ENCODE results near the gene PRKCD. TPM values are rescaled to one million over a fixed set of nuclear protein-coding genes. Genes with fewer than 3 reads are reported as not detected.

The PRKCD gene
- total and polyA plus RNA-seq, 11 donors = 5.3 to 44.5 (median 11.6) TPM

DNA sequence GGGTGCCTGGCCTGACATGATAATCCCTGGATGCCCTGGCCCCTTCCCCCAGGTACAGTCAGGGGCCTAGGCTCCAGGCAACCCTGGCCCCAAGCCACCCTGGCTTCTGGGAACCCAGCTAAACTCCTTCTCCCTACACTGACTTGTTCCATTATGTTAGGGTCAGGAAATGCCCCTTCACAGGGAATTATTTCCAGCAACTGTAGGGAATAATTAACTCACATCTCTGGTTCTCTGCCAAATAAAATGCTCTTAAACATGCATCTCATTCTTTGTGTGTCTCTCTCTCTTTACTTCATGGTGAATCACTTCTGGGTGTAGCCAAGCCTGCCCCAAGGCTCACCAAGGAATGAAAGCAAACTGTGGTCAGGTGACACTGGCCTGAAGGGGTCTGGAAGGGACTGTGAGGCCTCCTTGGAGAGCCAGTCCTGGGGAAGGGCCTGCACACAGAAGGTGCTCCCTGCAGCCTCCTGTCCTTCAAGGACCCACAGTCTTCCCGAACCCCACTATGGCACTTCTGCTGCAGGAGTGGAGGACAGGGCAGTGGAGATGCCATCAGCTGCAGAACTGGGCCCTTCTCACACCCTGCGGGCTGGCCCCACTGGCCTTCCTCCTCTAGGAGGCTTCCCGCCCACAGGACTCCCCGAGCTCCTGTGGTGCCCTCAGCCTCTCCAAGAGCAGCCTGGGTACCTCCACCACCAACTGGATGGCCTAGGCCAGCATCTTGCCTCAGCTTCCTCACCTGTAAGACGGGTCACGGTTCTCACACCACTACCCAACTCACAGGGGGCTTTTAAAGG is 77.2 kb downstream of the PRKCD start:
- Histone ChIP-seq H3K27ac (peak overlapping the region in 3 of 12 donors; percentile 41 to 69 (median 67)), H3K9me3 (no peaks in the 10 kb centered on the region), H3K27me3 (no peaks in the 10 kb centered on the region), H3K36me3 (peaks cover 0 to 87% (median 66%) of the 10 kb centered on the region in 9 donors), H3K4me1 (peaks cover 0 to 69% (median 31%) of the 10 kb centered on the region in 12 donors), H3K4me3 (no peak overlapping the region)
- WGBS, 4 donors = 82 to 96% (median 93%) methylated on average over 6 of the region's 6 CpGs
- intact Hi-C loops (cut with DNase I) = loop anchor here in 1 of 10 donors (5.0 kb wide), 1 partner anchor 34 kb away; no protein-coding TSS in a partner anchor
- ATAC-seq (peak in 1 of 4 donors; percentile 9), DNase-seq (peak in 1 of 5 donors; percentile 24)
- TF ChIP-seq CTCF (IDR thresholded peaks at IDR 0.05) (no peak), POLR2A (IDR thresholded peaks at IDR 0.05) (no peak)

DNA sequence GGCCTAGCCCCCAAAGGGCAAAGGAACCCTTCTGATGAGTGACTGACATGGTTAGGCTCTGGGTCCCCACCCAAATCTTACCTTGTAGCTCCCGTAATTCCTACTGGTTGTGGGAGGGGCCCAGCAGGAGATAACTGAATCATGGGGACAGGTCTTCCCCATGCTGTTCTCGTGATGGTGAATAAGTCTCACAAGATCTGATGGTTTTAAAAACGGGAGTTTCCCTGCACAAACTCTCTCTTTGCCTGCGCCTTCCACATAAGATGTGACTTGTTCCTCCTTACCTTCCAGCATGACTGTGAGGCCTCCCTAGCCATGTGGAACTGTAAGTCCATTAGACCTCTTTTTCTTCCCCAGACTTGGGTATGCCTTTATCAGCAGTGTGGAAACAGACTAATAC is 77.9 kb downstream of the PRKCD start:
- Histone ChIP-seq H3K36me3 (peaks cover 0 to 80% (median 60%) of the 10 kb centered on the region in 9 donors), H3K27ac (peak overlapping the region in 2 of 12 donors; percentile 67 to 69), H3K4me3 (no peak overlapping the region), H3K27me3 (no peaks in the 10 kb centered on the region), H3K4me1 (peaks cover 0 to 76% (median 37%) of the 10 kb centered on the region in 12 donors), H3K9me3 (no peaks in the 10 kb centered on the region)
- 89 to 94% (median 92%) methylated on average over 4 of the region's 4 CpGs for WGBS, 4 donors
- ATAC-seq (no peak), DNase-seq (no peak)
- TF ChIP-seq CTCF (IDR thresholded peaks at IDR 0.05) (no peak), POLR2A (IDR thresholded peaks at IDR 0.05) (no peak)
- intact Hi-C loops (cut with DNase I) = loop anchor here in 1 of 10 donors (5.0 kb wide), 1 partner anchor 33 kb away; no protein-coding TSS in a partner anchor

DNA sequence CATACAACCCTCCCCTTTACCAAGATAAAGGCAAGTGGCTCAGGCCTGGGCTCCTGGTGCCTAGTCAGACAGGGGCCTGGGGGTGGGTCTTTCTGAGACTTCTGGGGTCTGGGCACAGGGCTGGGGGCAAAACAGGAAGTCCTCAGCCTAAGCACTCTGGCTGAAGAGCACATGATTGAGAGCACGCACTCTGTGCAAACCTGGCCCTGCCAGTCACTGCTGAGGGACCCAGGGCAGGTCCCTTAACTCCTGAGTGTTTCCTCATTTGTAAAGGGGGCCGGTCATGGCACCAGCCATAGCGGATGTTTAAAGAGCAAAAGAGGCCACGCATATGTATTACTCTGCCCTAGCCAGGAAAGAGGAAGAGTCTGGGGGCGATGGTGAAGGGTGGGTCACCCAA is 78.8 kb downstream of the PRKCD start:
- ATAC-seq (no peak), DNase-seq (no peak)
- intact Hi-C loops (cut with DNase I) = loop anchor here in 1 of 10 donors (5.0 kb wide), 1 partner anchor 33 kb away; no protein-coding TSS in a partner anchor
- 92 to 96% (median 95%) methylated on average over 4 to 5 of the region's 5 CpGs for WGBS, 4 donors
- peaks cover 0 to 81% (median 46%) of the 10 kb centered on the region in 12 donors for H3K4me1 ChIP-seq
- no peaks in the 10 kb centered on the region for H3K27me3 ChIP-seq
- no peak for TF ChIP-seq POLR2A (IDR thresholded peaks at IDR 0.05)
- TF ChIP-seq CTCF (IDR thresholded peaks at IDR 0.05) = no peak
- peak overlapping the region in 3 of 12 donors; percentile 5 to 67 (median 17) for H3K27ac ChIP-seq
- H3K4me3 ChIP-seq = no peak overlapping the region
- no peaks in the 10 kb centered on the region for H3K9me3 ChIP-seq
- peaks cover 0 to 71% (median 50%) of the 10 kb centered on the region in 9 donors for H3K36me3 ChIP-seq
